Fibroblast of skin of left quadriceps (primary cell): ENCODE measurements around the gene AKAP6.

Source experiments
- DNase-seq, 2 experiments: peaks; one replicate each; pipeline ENCODE4 v3.0.0-alpha.2; 2013; ENCODE audit warnings: low read depth in 2 of 2

AKAP6 gene

GRCh38 chr14:32329146-32329545 is at the start of gene AKAP6:
Gene AKAP6, plus strand, starts transcription at chr14:32329298. Its CDS starts 104,196 bp downstream, at chr14:32433494.
- DNase-seq: no peak

GRCh38 chr14:32286602-32287001 is 42.5 kb upstream of the AKAP6 start:
- no peak for DNase-seq

GRCh38 chr14:32296366-32296765 is 32.7 kb upstream of the AKAP6 start:
- DNase-seq: no peak

GRCh38 chr14:32298346-32298745 is 30.8 kb upstream of the AKAP6 start:
- no peak for DNase-seq

- no peak for DNase-seq
These were observed 29.0 kb upstream of the AKAP6 start for GRCh38 chr14:32300136-32300535.

GRCh38 chr14:32303865-32304264 is 25.2 kb upstream of the AKAP6 start:
- no peak for DNase-seq

- no peak for DNase-seq
These were observed 24.8 kb upstream of the AKAP6 start for GRCh38 chr14:32304296-32304695.

GRCh38 chr14:32306549-32306948 is 22.5 kb upstream of the AKAP6 start:
- DNase-seq: no peak

GRCh38 chr14:32307881-32308582 is 21.1 kb upstream of the AKAP6 start:
- DNase-seq: no peak

- no peak for DNase-seq
These were observed 18.2 kb upstream of the AKAP6 start for GRCh38 chr14:32310876-32311275.

- DNase-seq: no peak
These were observed 17.6 kb upstream of the AKAP6 start for GRCh38 chr14:32311294-32312009.

- no peak for DNase-seq
These were observed 17.1 kb upstream of the AKAP6 start for GRCh38 chr14:32312010-32312331.

- no peak for DNase-seq
These were observed 15.2 kb upstream of the AKAP6 start for GRCh38 chr14:32313844-32314376.

- no peak for DNase-seq
These were observed 10.9 kb upstream of the AKAP6 start for GRCh38 chr14:32318087-32318795.

- no peak for DNase-seq
These were observed 9.6 kb upstream of the AKAP6 start for GRCh38 chr14:32319368-32320049.

- no peak for DNase-seq
These were observed 4.5 kb upstream of the AKAP6 start for GRCh38 chr14:32324601-32325000.

- no peak for DNase-seq
These were observed 1.7 kb upstream of the AKAP6 start for GRCh38 chr14:32327255-32327961.

- DNase-seq: no peak
These were observed 690 bp downstream of the AKAP6 start for GRCh38 chr14:32329690-32330285.

GRCh38 chr14:32330351-32331111 is 1.4 kb downstream of the AKAP6 start:
- DNase-seq: no peak

- no peak for DNase-seq
These were observed 2.1 kb downstream of the AKAP6 start for GRCh38 chr14:32331206-32331605.
